ENCODE results near the gene HPSE2. TPM values are rescaled to one million over a fixed set of nuclear protein-coding genes. Genes with fewer than 3 reads are reported as not detected.

HPSE2 gene
- total and polyA plus RNA-seq, 2 experiments from 2014 or later = 0.10 to 0.24 TPM

- TF ChIP-seq, protein P1, sequence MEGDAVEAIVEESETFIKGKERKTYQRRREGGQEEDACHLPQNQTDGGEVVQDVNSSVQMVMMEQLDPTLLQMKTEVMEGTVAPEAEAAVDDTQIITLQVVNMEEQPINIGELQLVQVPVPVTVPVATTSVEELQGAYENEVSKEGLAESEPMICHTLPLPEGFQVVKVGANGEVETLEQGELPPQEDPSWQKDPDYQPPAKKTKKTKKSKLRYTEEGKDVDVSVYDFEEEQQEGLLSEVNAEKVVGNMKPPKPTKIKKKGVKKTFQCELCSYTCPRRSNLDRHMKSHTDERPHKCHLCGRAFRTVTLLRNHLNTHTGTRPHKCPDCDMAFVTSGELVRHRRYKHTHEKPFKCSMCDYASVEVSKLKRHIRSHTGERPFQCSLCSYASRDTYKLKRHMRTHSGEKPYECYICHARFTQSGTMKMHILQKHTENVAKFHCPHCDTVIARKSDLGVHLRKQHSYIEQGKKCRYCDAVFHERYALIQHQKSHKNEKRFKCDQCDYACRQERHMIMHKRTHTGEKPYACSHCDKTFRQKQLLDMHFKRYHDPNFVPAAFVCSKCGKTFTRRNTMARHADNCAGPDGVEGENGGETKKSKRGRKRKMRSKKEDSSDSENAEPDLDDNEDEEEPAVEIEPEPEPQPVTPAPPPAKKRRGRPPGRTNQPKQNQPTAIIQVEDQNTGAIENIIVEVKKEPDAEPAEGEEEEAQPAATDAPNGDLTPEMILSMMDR (conservative IDR thresholded peaks at IDR 0.05; ENCODE audit: low read depth in 2 of 2) = no peak
- TF ChIP-seq ZNF114 (CRISPR knock-in tag; IDR thresholded peaks at IDR 0.05) (no peak), POLR2AphosphoS5 (IDR thresholded peaks at IDR 0.05; ENCODE audit: low read depth) (no peak)
Measured at GRCh38 chr10:98533746-98534445, 701.8 kb downstream of the HPSE2 start (continued).

DNA sequence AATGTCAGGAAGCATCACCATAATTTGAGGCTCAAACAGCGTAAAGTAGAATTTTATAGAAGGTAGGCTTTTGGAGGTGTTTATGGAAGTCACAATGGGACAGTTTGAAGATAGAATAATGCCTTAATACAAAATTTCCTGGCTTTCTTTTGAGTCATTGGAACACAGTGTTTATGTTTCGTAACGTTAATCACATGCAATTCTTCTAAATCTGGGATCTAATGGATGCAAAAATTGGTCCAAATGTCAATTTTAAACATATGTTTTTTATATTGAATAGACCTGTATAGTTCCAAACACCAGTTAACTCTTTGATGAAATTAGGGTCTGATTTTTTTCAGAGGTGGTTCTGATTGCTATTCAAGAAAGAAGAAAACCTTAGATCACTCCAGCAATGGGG is 702.4 kb downstream of the HPSE2 start:
- no peaks in the 10 kb centered on the region for H4K20me1 ChIP-seq (replicated peaks; ENCODE audit: insufficient read depth)
- H3K4me3 ChIP-seq = no peak overlapping the region
- ATAC-seq (no peak), DNase-seq (ENCODE audit: low spot score) (no peak)
- H3K9me2 ChIP-seq (ENCODE audit: insufficient read depth) = peaks cover 10% of the 10 kb centered on the region; the same call in 1 of the 2 replicates
- Mint-ChIP-seq H3K27ac (no peak overlapping the region), H3K27me3 (ENCODE audit: insufficient read depth, low read depth, poor library complexity) (peaks cover 2% of the 10 kb centered on the region), H3K4me1 (peaks cover 3% of the 10 kb centered on the region; the same call in 2 of the 3 replicates), H3K36me3 (ENCODE audit: low read depth) (no peaks in the 10 kb centered on the region), H3K9me3 (no peaks in the 10 kb centered on the region), H3K4me3 (no peak overlapping the region)
- H2AFZ ChIP-seq = no peak overlapping the region
- no peaks in the 10 kb centered on the region for H3K36me3 ChIP-seq (ENCODE audit: insufficient read depth)
- no peak overlapping the region for H3K27ac ChIP-seq (ENCODE audit: low read depth)
- H3F3A ChIP-seq (replicated peaks; ENCODE audit: low read depth) = no peaks in the 10 kb centered on the region
- H3K27me3 ChIP-seq (ENCODE audit: insufficient read depth) = no peaks in the 10 kb centered on the region
- no peak for TF ChIP-seq ZNF331 (CRISPR knock-in tag; IDR thresholded peaks at IDR 0.05; ENCODE audit: low read depth)
- TF ChIP-seq ZNF462 (CRISPR knock-in tag; IDR thresholded peaks at IDR 0.05) = no peak
- no peak for TF ChIP-seq REST (IDR thresholded peaks at IDR 0.05; ENCODE audit: unreplicated experiment)
- no peaks in the 10 kb centered on the region for H3K79me2 ChIP-seq (replicated peaks; ENCODE audit: insufficient read depth)
- no peak overlapping the region for H3K4me2 ChIP-seq
- H3K4me1 ChIP-seq (ENCODE audit: insufficient read depth) = no peaks in the 10 kb centered on the region; the same call in 1 of the 2 replicates

Data from GM23338 (cell line).